SIG-M5 (cell line): Measurements from ENCODE around the gene TGIF2.
"Not testable (repeated sequence)": the region's sequence is repeated elsewhere in the genome, so short reads cannot be mapped to it uniquely, and the experiment has no call there.

ENCODE experiments used
- DNase-seq: peaks from one replicate; lab custom pipeline; 2025; lab: John Stamatoyannopoulos, UW

The TGIF2 gene

GRCh38 chr20:36578356-36579041, 5.1 kb downstream of the TGIF2 start:
- no peak for DNase-seq

DNA sequence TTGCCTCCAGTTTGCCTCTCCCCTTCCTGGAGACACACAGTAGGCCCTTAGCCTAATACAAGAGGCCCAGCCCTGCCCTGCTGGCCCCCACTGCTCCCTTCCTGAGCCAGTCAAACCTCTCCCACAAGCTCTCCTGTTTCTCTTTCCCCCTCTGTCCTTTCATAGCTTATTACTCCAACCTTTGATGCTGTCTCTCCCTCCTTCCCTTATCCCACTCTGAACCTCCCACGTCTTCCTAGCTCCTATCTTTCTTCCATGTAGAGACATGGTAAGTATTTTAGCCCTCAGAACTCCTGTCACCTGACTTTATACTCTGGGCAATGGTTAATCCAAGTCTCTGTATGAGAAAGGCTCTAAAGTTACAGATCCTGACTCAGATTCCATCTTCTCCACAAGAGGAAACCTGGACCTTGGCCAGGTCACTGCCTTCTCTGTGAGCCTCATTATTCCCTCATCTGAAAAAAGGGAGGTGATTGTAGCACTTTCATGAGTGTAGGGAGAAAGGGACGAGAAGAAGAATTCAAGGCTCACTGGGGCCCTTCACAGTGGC, 6.7 kb downstream of the TGIF2 start:
- no peak for DNase-seq

DNA sequence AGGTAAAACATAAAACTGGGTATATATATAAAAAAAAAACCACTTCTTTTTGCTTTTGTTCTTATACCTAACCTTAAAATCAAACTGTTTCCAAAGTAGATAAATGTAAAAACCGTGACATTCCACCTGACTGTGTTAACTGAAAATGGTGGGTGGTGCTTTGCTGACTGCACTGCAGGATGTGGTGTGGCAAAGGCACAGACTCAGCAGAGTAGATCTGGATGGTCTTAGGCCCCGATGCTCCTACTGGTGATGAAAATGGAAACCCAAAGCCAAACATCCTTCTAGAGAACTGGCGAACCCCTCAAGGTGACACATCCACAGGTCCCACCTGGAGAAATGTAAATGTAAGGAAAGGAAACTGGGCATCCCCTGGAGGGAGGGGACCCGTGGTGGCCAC, 8.9 kb downstream of the TGIF2 start:
- DNase-seq: no peak

GRCh38 chr20:36582821-36583220, 9.4 kb downstream of the TGIF2 start:
- DNase-seq: no peak

- no peak for DNase-seq
Observed at GRCh38 chr20:36584018-36584481, 10.7 kb downstream of the TGIF2 start.

DNA sequence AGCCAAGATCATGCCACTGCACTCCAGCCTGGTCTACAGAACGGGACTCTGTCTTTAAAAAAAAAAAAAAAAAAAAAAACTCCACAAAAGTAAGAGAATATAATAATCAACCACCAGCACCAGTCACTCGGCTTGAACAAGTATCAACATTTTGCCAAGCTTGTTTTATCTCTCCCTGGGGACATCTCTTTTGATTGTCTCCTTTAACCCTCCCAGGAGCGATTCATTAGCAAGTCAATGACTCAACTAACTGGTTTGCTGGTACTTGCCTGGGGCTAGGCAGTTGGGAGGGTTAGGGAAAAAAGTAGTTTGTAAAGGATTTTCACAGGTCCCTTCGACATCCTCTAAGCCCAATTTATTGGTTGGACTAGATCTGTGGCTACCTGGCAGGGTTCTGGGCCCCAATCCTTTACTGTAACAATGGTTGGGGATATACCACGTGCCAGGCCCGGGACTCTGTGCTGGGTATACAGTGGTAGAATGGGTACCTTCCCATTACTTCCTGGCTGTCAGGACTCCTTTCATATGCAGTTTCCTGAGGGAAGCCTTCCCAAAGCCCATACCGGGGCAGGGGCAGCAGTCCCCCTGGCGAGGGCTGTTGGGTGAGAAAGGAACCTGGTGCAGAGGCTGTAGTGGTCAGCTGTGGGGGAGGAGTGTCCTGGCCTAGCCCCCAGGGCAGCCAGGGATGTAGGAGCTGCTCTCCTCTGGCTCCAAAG, 12.2 kb downstream of the TGIF2 start:
- DNase-seq: no peak

DNA sequence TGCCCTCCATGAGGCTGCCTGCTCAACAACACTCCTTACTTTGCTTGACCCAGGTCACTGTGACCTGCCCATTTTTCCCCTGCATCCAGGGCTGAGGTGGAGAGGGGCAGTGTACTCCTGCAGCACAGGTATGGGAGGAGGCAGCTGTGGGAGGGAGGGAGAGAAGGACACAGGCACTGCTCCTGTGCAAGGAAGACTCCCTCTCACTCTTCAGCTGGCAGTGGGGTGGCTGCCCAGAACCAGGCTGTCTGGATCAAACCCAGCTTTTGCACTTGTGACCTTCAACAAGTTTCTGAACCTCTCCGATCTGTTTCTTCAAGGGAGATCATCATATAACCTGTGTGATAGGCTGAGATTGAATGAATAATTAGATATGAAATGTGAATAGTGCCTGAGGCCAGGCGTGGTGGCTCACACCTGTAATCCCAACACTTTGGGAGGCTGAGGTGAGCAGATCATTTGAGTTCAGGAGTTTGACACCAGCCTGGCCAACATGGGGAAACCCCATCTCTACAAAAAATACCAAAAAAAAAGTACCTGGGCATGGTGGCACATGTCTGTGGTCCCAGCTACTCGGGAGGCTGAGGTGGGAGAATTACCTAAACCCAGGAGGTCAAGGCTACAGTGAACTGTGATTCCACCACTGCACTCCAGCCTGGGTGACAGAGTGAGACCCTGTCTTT, 14.1 kb downstream of the TGIF2 start:
- DNase-seq: no peak

GRCh38 chr20:36591281-36591680, 17.9 kb downstream of the TGIF2 start:
- no peak for DNase-seq

- DNase-seq: no peak
Observed at GRCh38 chr20:36591854-36592641, 18.7 kb downstream of the TGIF2 start.

DNA sequence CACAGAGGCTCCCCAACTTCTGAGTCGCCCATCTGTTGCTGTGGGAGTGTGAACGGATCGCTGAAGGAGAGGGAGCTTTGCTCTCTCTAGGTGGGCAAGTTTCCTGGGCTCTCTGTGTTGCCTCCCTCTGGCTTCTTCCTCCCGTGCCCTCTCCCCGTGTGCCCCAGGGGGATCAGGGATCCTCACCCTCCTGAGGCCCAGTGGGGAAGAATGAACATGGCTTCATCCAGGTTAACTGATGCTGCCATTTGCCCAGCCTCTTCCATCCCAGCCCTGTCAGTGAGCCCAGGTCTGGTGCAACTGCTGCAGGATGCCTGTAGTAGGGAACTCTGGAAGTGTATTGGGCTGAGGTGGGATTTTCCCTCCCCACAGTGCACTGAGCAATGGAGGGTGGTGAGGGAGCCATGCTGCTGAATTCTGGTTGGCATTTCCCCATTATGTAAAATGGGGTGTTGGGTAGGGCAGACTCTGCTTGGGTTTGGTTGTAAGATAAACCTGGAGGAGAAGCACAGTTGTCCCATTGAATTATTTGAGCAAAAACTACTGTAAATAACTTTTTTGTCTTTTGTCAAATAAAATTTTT, 20.0 kb downstream of the TGIF2 start:
- DNase-seq: no peak

DNA sequence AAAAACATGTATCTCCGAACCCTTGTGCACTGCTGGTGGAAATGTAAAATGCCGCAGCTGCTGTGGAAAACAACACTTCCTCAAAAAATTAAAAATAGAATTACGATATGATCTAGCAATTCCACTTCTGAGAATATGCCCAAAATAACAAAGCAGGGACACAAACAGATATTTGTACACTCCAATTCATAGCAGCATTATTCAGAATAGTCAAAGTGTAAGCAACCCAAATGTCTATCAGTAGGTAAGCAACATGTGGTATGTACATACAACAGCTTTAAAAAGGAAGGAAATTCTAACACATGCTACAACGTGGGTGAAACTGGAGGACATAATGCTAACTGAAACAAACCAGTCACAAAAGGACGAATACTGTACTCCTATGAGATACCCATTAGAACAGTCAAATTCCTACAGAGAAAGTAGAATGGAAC, 26.5 kb downstream of the TGIF2 start:
- no peak for DNase-seq

DNA sequence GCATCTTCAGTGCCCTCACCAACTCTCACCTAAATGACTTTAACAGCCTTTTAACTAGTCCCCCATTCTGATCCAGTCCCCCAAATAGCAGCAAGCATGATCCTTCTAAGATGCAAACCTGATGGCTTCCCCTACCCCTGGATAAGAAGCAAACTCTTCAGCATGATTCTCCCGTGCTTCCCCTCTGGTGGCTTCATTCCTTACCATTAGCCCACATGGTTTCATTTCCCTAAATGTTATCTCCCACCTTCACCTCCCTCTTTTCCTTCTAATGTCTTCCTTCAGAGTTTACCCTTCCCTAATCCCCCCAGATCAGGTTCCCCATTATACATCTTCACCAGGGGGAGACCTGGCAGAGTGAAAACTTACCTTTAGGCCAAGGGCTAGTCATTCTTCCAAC, 28.1 kb downstream of the TGIF2 start:
- no peak for DNase-seq

GRCh38 chr20:36604952-36605398, 31.6 kb downstream of the TGIF2 start:
- no peak for DNase-seq

DNA sequence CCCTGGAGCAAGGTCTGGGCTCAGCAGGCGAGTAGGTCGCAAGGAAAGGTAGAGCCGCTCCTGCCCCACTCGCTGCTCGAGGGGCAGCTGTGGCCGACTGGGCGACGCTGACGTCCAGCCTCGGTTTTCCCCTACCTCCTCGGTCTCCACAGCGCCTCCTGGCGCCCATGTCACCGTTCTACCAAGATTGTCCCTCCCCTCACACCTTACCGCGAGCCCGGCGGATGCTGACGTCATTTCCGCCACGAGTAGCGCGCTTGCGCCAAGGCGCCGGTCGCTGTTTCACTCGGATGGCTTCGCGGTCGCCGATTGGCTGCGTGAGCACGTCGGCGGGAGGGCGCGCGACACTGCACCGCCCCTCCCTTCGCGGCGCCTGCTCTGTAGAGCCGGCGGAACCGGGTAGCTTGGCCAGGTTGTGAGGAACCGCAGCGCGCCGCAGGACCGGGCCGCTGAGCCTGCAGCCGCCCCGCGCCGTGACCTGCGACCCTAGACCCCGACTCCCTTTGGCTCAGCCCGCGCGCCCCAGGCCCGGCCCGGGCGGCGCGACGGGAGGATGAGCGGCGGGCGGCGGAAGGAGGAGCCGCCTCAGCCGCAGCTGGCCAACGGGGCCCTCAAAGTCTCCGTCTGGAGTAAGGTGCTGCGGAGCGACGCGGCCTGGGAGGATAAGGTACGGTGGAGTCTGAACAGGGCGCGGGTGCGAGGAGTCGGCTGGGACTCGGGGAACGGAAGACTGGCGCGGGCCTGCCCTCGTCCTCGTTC, 32.2 kb downstream of the TGIF2 start, which contains the start of gene RAB5IF:
Gene RAB5IF (plus strand): TSS at position 381 of the 759 bp plus-strand sequence. CDS start 173 bp downstream, at position 554.
- DNase-seq: peak; percentile 81

GRCh38 chr20:36606158-36607066, 33.0 kb downstream of the TGIF2 start:
- no peak for DNase-seq

- DNase-seq: no peak
Observed at GRCh38 chr20:36607586-36608387, 34.4 kb downstream of the TGIF2 start.

GRCh38 chr20:36608388-36608728, 35.0 kb downstream of the TGIF2 start:
- DNase-seq: not testable (repeated sequence)

- no peak for DNase-seq
Observed at GRCh38 chr20:36611625-36612024, 38.2 kb downstream of the TGIF2 start.

GRCh38 chr20:36613974-36614373, 40.6 kb downstream of the TGIF2 start:
- DNase-seq: no peak
